ENCODE data around the gene MED7. TPM values are rescaled to one million over a fixed set of nuclear protein-coding genes. Genes with fewer than 3 reads are reported as not detected.
A peak's percentile ranks its signal among the peaks of the same experiment; 100 is the strongest.

The MED7 gene
- total and polyA plus RNA-seq, 10 of the 15 experiments (the other 5 are each of a cell fraction or from before 2014, with no cell fraction given) = 9.3 to 47.7 (median 22.7) TPM

DNA sequence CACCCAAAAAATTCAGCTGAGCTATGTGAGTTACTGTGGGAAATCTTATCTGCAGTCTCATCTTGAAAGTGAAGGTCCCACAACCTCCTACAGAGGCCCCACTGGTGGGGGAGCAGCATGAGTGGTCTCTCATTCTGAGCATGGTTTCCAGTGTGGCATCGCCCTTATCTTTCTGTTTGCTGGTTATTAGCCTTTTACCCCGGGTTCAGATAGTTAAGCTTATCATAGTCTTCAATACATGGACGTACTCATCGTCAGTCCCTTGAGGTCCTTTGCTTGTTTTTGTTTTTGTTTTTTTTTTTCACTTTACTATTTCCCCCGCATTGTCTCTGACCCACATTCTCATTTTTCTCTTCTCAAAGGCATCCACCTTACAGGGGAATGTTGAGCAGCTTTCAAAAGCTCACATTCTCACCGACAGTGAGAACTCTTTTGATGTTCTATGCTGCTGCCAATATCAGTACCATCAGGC is 26.1 kb downstream of the MED7 start (continued):
- TF ChIP-seq, protein P1, sequence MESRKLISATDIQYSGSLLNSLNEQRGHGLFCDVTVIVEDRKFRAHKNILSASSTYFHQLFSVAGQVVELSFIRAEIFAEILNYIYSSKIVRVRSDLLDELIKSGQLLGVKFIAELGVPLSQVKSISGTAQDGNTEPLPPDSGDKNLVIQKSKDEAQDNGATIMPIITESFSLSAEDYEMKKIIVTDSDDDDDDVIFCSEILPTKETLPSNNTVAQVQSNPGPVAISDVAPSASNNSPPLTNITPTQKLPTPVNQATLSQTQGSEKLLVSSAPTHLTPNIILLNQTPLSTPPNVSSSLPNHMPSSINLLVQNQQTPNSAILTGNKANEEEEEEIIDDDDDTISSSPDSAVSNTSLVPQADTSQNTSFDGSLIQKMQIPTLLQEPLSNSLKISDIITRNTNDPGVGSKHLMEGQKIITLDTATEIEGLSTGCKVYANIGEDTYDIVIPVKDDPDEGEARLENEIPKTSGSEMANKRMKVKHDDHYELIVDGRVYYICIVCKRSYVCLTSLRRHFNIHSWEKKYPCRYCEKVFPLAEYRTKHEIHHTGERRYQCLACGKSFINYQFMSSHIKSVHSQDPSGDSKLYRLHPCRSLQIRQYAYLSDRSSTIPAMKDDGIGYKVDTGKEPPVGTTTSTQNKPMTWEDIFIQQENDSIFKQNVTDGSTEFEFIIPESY (IDR thresholded peaks at IDR 0.05) = no peak
- TF ChIP-seq CBFB (IDR thresholded peaks at IDR 0.05; ENCODE audit: low read depth) = no peak

- CTCF ChIA-PET = interaction anchor here (0.8 to 4.1 kb wide), 12 partner anchors 16 to 299 kb away, joined by 3 to 51 read pairs (median 4); partner anchors contain the start of gene MED7
- H3K9ac ChIP-seq (ENCODE audit: control insufficient read depth, insufficient read depth, low read length) = peak overlapping the region; percentile 36; the same call in 1 of the 2 replicates
- BruUV-seq (replicated peaks) = no TSS peak
- FAIRE-seq = no peak
- POLR2A ChIA-PET = interaction anchor here (1.1 to 1.6 kb wide), 3 partner anchors 20 to 27 kb away, joined by 3 to 11 read pairs (median 5); partner anchors contain the start of gene MED7
- H3K4me3 ChIP-seq = no peak overlapping the region
- 0 out of 2 replicates have a peak overlapping the region, but pooled peaks have one; percentile 23 for H3K4me2 ChIP-seq (ENCODE audit: control insufficient read depth, insufficient read depth)
- in situ Hi-C loops (cut with MboI) (no loop called here), intact Hi-C loops (cut with micrococcal nuclease; ENCODE audit: unreplicated experiment) (loop anchor here (5.0 to 10.0 kb wide), 2 partner anchors 88 to 191 kb away; no protein-coding TSS in a partner anchor)
- H3K27me3 ChIP-seq (replicated peaks in 1 of 2; ENCODE audit: control insufficient read depth in 2 of 2, insufficient read depth in 2 of 2, low read length in 1 of 2) = no peaks in the 10 kb centered on the region
- ATAC-seq = peak; percentile 19
- DNase-seq (ENCODE audit: low read depth, low spot score) = no peak
- SMC1A ChIA-PET (ENCODE audit: uncharacterized antibody, unreplicated experiment) = interaction anchor here (0.7 to 6.2 kb wide), 26 partner anchors 8 to 646 kb away, joined by 3 to 54 read pairs (median 4); partner anchors contain the start of gene MED7
- H3K79me2 ChIP-seq (ENCODE audit: control insufficient read depth, insufficient read depth, low read length) = no peaks in the 10 kb centered on the region
- RAD21 ChIA-PET (ENCODE audit: unreplicated experiment) = interaction anchor here (0.7 to 3.8 kb wide), 18 partner anchors 8 to 228 kb away, joined by 3 to 21 read pairs (median 5); partner anchors contain the start of gene MED7
- H3K36me3 ChIP-seq (ENCODE audit: control insufficient read depth in 2 of 2, insufficient read depth in 2 of 2, low read length in 1 of 2) = no peaks in the 10 kb centered on the region
- 86% methylated on average over 1 of the region's 1 CpG for WGBS (ENCODE audit: insufficient coverage, insufficient replicate concordance, low lambda C conversion rate, missing lambda C conversion rate)
- H3K27ac ChIP-seq (ENCODE audit: control insufficient read depth, insufficient read depth) = peak overlapping the region; percentile 90
- H2AFZ ChIP-seq (ENCODE audit: control insufficient read depth, low read depth, low read length) = no peak overlapping the region; the same call in 1 of the 2 replicates
- no peaks in the 10 kb centered on the region; the same call in 2 of the 3 replicates for H3K9me3 ChIP-seq (replicated peaks; ENCODE audit: control insufficient read depth, insufficient read depth, low read length)
- TF ChIP-seq RFX5 (IDR thresholded peaks at IDR 0.05; ENCODE audit: low read depth, low read length) (no peak), NR2F1 (conservative IDR thresholded peaks at IDR 0.05) (0 out of 2 replicates have a peak, but pooled peaks have one; percentile 5)
- H3K4me1 ChIP-seq (ENCODE audit: control insufficient read depth, insufficient read depth, low read length) = peaks cover 22% of the 10 kb centered on the region
- no peaks in the 10 kb centered on the region for H4K20me1 ChIP-seq (ENCODE audit: control insufficient read depth, insufficient read depth)
These were observed 27.2 kb downstream of the MED7 start for GRCh38 chr5:157115502-157115901.

Measured in GM12878 (cell line).